Peyer's patch (tissue), 4 donors: Measurements from ENCODE around the gene TMEFF2.

Source experiments
- POLR2A ChIP-seq, 2 donors: fragments of 450-650 bp; IDR thresholded peaks; one replicate each; pipeline ENCODE4 v1.5.1; 2017; ENCODE audit warnings: antibody characterized with exemption in 2 of 2, mild to moderate bottlenecking in 2 of 2, moderate library complexity in 2 of 2
- TF ChIP-seq, protein P1 (sequence below), 6 experiments: fragments of 450-650 bp in 4 of 6; fragments of 200-600 bp in 2 of 6; sonication (generic) in 1 of 6; IDR thresholded peaks; one replicate each; pipeline ENCODE4 v1.5.1; 2017 to 2019; ENCODE audit warnings: antibody characterized with exemption in 6 of 6, mild to moderate bottlenecking in 3 of 6, moderate library complexity in 1 of 6

GRCh38 chr2:191942739-191943103 is 252.0 kb downstream of the TMEFF2 start:
- TF ChIP-seq POLR2A (IDR thresholded peaks at IDR 0.05): no peak
- TF ChIP-seq, protein P1, sequence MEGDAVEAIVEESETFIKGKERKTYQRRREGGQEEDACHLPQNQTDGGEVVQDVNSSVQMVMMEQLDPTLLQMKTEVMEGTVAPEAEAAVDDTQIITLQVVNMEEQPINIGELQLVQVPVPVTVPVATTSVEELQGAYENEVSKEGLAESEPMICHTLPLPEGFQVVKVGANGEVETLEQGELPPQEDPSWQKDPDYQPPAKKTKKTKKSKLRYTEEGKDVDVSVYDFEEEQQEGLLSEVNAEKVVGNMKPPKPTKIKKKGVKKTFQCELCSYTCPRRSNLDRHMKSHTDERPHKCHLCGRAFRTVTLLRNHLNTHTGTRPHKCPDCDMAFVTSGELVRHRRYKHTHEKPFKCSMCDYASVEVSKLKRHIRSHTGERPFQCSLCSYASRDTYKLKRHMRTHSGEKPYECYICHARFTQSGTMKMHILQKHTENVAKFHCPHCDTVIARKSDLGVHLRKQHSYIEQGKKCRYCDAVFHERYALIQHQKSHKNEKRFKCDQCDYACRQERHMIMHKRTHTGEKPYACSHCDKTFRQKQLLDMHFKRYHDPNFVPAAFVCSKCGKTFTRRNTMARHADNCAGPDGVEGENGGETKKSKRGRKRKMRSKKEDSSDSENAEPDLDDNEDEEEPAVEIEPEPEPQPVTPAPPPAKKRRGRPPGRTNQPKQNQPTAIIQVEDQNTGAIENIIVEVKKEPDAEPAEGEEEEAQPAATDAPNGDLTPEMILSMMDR (IDR thresholded peaks at IDR 0.05): no peak
